Measurements from ENCODE around the gene SLC28A3.

DNA sequence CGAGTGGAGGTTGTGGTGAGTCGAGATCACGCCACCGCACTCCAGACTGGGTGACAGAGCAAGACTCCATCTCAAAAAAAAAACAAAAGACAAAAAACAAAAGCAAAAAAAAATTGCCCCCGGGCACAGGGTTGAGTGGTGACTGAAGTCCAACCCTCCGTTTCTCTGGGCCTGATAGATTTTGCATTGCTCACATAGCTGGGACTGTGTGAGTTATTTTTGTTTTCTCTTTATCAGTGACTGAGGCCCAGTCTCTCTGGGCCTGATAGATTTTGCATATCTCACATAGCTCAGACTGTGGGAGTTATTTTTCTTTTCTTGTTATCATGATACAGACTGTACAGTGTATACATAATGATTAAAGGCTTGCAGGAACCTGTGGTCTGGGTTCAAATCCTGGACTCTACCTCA lies 2.6 kb upstream of the SLC28A3 start:
- TF ChIP-seq CTCF (IDR thresholded peaks at IDR 0.05) (no peak), MAX (CRISPR knock-in tag; IDR thresholded peaks at IDR 0.05) (no peak), FOXJ3 (CRISPR knock-in tag; IDR thresholded peaks at IDR 0.05; ENCODE audit: borderline replicate concordance) (no peak), HMGXB4 (CRISPR knock-in tag; IDR thresholded peaks at IDR 0.05) (no peak)

All from WTC11 (cell line).